CD4-positive, alpha-beta T cell treated with Interleukin-21 for 1 hour (primary cell): ENCODE measurements around the gene PAF1.

Source experiments
- DNase-seq: peaks from one replicate; pipeline ENCODE4 v3.0.0-alpha.2; 2020

The PAF1 gene

DNA sequence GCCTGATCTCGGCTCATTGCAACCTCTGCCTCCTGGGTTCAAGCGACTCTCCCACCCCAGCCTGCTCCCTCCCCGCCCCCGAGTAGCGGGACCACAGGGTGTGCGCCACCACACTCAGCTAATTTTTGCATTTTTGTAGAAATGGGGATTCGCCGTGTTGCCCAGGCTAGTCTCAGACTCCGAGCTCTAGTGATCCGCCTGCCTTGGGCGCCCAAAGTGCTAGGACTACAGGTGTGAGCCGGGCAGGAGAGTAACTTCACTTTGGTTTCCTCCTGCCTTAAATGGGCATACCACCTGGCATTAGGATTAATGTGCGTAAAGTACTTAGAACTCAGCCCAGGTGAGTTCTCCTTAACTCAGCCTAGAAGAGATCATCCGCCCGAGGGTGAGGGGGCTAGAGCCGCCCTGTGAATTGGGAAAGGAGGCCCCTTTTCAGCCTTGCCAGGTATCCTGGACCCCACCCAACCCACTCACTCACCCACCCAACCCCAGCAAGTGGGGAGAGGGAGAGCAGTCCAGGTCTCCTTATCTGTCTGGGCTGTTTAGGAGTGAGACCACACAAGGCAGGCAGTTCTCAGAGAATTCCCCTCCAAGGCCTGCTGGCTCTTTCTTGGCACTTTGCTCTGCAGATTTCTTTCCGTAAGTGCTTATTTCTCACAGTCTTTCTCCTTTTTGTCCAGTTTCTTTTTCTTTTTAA is 14.5 kb upstream of the PAF1 start:
- peak; percentile 51 for DNase-seq

- DNase-seq, result peak; percentile 99
Measured at GRCh38 chr19:39403331-39404312, 12.7 kb upstream of the PAF1 start.

DNA sequence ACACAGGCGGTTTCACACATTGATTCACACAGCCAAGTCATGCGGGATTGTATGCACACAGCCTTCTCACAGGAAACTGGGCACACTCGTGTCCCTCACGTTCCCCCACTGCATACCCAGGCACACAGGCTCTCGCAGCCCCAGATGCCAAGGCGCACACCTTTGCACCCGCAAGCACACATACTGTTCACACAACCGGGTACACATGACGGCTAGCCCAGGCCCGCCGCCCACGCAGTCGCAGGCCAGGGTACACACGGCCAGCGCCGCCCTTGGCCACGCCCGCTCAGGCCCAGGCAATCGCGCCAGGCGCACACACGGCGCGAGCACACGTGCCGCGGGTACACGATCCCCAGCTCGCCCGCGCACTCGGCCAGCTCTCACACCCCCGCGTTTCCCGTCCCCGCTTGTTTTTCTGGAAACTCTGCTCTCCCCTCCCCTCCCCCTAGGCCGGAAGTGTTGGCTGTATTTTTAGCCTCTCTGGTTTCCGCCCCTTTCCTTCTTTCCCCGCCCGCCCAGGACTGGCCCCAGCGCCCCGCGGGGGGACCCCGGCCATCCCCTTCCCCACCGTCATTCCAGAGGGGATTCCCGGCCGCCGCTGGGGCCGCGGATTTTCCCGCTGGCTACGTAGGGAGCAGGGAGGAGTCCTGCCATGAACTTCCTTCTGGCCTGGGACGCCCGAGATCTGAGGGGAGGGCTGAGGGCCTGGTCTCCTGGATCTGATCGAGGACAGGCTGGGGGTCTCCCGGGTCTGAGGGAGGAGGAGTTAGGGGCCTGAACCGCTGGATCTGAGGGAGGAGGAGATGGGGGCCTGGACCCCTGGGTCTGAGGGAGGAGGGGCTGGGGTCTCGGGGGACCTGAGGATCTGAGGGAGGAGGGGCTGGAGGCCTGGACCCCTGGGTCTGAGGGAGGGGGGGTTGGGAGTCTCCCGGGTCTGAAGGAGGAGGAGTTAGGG is 11.7 kb upstream of the PAF1 start:
- peak; percentile 96 for DNase-seq

DNA sequence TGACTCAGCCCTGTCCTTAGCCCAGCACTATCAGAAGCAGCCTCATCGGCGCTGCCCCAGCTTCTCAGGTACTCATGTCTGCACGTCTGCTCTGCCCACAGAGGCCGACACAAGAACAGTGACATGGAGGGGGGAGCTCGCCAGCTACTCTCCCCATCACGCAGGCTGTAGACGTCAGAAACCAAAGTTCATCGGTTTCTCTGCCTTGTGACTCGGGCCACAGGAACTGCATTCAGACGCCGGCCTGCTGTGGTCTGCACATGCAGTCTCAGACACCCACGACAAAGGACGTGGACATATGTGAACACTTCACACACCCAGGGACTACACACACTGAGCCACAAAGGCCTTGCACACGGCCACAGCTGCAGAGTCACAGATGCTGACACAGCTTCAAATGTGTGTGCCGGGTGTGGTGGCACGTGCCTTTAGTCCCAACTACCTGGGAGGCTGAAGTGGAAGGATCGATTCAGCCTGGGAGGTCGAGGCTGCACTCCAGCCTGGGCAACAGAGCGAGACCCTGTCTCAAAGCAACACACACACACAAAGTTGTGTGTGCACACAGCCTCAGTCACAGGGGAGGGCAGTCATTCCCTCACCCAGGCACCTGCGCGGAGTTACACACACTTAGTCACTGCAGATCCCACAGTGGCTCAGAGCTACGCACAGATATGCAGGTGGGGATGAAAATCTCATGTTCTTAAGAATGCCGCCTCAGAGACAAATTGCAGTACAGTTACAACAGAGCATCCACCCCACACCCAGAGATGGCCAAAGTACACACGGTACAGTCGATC is 10.8 kb upstream of the PAF1 start:
- peak; percentile 93 for DNase-seq

- DNase-seq, result no peak
Measured at GRCh38 chr19:39401070-39401548, 10.2 kb upstream of the PAF1 start.

- no peak for DNase-seq
Measured at GRCh38 chr19:39400061-39400460, 9.2 kb upstream of the PAF1 start.

DNA sequence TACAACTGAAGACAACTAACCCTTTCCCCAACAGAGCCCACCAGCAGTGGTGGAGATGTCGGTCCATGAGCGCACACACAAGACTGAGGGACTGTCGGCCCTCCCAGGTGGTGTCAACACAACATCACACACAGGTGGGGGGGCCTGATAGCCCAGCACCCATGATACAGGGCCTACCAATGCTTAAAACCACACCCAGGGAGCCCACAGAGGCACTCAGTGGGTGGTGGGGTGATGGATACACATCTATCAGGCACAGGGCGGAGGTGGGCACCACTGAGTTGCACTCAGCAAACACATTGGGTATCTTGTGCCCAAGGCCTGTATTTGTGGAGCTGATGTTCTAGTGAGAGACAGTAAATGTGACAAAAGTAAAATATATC is 8.8 kb upstream of the PAF1 start:
- DNase-seq, result no peak

DNA sequence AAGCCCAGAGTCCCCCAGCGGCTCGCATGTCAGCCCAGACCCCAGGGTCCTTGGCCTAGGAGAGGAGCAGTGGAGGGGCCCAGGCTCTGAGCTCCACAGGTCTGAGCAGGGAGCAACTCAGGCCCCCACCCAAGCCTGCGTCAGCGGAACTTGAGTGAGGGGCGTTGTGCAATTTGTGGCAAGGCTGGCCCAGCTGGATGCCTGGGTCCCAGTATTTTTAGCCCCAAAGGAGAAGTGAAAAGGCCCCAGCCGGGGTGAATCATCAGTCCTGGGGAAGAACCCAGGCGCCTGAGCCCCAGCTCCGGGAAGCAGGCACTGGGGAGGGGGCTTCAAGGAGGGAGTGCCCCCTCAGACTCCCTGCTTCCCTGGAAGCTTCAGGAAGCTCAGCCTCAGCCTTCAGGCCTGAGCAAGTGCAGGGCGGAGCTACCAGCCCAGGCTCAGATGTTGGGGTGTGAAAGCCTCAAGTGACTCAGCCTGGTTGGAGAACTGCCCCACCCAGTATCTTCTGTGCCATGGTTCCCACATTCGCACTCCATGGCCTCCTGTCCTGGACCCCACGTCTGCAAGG is 7.5 kb upstream of the PAF1 start:
- DNase-seq, result peak; percentile 74

DNA sequence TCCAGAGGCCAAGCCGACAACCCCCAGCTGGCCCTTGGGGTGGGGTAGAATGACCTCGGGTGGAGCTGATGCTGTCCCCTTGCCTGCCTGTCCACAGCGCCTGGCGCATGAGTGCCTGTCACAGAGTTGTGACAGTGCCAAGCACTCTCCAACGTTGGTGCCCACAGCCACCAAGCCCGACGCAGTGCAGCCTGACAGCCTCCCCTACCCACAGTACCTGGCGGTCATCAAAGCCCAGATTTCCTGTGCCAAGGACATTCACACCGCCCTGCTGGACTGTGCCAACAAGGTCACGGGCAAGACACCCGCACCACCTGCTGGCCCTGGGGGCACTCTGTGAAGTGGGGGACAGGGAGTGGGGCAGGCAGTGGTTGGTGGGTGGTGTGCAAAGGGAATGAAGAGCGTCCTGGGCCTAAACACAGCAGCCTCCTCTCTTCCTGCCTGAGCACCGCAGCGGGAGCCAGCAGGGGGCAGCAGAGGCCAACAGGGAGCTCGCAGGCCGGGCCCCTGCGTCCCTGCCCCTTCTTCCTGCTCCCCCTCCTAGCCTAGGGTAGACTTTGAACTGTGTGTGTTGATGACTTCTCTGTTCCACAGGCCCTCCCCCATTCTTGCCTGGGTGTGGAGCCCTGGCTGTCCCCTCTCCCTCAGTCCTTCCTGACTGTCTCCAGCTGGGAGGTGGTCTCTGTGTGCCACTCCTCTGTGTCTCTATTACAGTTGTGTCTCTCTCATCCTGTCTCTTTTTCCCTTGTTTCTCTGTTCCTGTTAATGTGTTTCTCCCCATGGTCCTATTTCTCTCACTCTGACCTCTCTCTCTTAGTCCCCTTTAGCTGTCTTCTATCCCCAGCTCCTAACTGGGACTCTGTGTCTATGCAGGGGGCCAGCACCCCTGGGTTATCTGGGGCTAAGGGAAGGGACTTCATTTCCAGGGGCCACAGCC is 6.7 kb upstream of the PAF1 start:
- DNase-seq, result peak; percentile 94

GRCh38 chr19:39390451-39390750 is 505 bp downstream of the PAF1 start:
- peak; percentile 89 for DNase-seq

- no peak for DNase-seq
Measured at GRCh38 chr19:39389631-39390414, 1.1 kb downstream of the PAF1 start.

GRCh38 chr19:39388657-39389056 is 2.2 kb downstream of the PAF1 start:
- DNase-seq, result no peak

GRCh38 chr19:39386557-39386956 is 4.3 kb downstream of the PAF1 start:
- no peak for DNase-seq

- DNase-seq, result no peak
Measured at GRCh38 chr19:39385629-39386411, 5.1 kb downstream of the PAF1 start.

- DNase-seq, result no peak
Measured at GRCh38 chr19:39384839-39385568, 5.9 kb downstream of the PAF1 start.

DNA sequence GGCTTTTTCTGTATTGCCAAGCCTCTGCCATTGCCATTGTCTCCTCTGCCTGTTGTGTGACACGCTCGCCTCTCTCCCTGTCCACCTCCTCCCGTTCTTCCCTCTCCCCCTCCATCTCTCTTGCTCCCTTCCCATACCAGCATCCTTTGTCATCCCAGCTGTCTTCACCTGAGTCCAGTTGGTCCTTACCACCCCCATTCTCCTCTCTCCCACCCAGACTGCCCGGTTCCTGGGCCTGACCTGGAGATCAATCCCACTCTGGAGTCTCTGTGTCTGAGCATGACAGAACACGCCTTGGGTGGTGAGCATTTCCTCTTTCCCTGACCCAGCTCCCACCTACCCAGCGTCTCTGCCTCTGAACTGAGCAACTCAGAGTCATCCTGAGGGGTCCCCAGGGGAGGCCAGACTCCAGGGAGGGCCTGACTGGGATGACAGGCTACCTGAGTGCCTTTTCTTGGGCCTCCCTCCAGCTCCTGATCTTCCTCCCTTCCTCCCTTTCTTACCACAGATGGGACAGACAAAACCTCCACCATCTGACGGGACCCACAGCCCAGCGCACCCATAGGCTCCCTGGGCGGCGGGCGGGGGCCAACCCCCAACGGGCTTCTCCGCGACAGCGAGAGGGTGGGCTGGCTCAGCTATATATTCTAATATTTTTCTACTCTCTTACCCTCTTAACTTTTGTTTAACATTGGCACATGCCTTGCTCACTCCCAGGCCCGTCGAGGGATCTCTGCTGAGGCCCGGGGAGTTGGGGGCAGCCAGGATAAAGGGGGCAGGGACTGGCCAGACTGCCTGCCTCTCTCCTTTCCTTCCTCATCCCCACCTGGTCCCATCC is 7.7 kb downstream of the PAF1 start:
- DNase-seq, result no peak

DNA sequence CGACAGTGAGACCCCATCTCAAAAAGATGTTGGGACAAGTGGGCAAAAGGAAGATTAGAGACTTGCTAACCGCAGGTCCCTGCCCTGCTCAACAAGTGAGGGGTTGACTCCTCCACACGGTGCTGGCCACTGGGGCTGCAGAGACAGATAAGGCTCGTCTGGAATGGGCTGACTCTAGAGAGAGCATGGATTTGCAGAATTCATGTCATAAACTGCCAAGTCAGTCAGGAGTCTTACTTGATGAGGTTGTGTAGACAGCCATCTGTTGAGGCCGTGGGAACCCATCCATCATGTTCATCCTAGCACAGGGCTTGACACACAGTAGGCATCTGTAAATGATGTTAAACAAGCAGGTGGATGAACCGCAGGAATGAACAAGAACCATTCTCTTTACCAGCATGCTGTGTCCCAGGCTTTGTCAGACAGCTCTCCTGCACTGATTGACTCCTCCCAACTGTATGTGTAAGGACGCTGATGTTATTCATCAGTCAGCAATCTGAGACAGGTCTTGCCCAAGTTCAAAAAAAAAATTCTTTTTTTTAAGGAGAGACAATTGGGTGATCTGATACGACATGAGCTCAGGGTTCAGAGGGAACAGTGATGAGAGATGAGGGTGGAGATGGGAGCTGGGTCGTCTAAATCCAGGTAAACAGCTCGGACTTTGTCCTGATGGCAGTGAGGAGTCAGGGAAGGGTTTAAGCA is 8.8 kb downstream of the PAF1 start:
- DNase-seq, result no peak
